WERI-Rb-1 (cell line): ENCODE data around the gene MTIF3.
"Not testable (repeated sequence)": the region's sequence is repeated elsewhere in the genome, so short reads cannot be mapped to it uniquely, and the experiment has no call there.

ENCODE experiments used
- DNase-seq: peaks from one replicate; pipeline ENCODE4 v3.0.0-alpha.2; 2020
- H3K27ac ChIP-seq: fragments of 250-450 bp; sonication (Bioruptor Pico); 2 replicates; pipeline ENCODE4 v1.5.1; 2020; ENCODE audit warnings: mild to moderate bottlenecking, moderate library complexity
- H3K27me3 ChIP-seq: fragments of 250-450 bp; sonication (Bioruptor Pico); 2 replicates; pipeline ENCODE4 v1.5.1; 2021; ENCODE audit warnings: mild to moderate bottlenecking, low read depth, moderate library complexity; ENCODE audit not compliant: insufficient read depth, severe bottlenecking
- H3K36me3 ChIP-seq: fragments of 250-450 bp; sonication (Bioruptor Pico); 2 replicates; pipeline ENCODE4 v1.5.1; 2020; ENCODE audit warnings: mild to moderate bottlenecking, moderate library complexity
- H3K4me3 ChIP-seq: 2 replicates; pipeline ENCODE4 v1.5.1; 2011; ENCODE audit warnings: low read depth, mild to moderate bottlenecking, control low read depth, low read length
- H3K9me3 ChIP-seq: fragments of 250-450 bp; sonication (Bioruptor Pico); 2 replicates; pipeline ENCODE4 v1.5.1; 2021; ENCODE audit warnings: mild to moderate bottlenecking, moderate library complexity; ENCODE audit not compliant: severe bottlenecking
- TF ChIP-seq, protein P1 (sequence below): IDR thresholded peaks from 2 replicates; pipeline ENCODE4 v1.5.1; 2011; ENCODE audit warnings: low read depth, mild to moderate bottlenecking, control low read depth, inconsistent platforms, low read length

The MTIF3 gene

GRCh38 chr13:27405546-27406134, 44.7 kb downstream of the MTIF3 start:
- H3K4me3 ChIP-seq = no peak overlapping the region
- H3K9me3 ChIP-seq = peaks cover under 1% of the 10 kb centered on the region
- H3K27ac ChIP-seq = no peak overlapping the region
- H3K36me3 ChIP-seq = no peaks in the 10 kb centered on the region
- DNase-seq = no peak
- TF ChIP-seq, protein P1, sequence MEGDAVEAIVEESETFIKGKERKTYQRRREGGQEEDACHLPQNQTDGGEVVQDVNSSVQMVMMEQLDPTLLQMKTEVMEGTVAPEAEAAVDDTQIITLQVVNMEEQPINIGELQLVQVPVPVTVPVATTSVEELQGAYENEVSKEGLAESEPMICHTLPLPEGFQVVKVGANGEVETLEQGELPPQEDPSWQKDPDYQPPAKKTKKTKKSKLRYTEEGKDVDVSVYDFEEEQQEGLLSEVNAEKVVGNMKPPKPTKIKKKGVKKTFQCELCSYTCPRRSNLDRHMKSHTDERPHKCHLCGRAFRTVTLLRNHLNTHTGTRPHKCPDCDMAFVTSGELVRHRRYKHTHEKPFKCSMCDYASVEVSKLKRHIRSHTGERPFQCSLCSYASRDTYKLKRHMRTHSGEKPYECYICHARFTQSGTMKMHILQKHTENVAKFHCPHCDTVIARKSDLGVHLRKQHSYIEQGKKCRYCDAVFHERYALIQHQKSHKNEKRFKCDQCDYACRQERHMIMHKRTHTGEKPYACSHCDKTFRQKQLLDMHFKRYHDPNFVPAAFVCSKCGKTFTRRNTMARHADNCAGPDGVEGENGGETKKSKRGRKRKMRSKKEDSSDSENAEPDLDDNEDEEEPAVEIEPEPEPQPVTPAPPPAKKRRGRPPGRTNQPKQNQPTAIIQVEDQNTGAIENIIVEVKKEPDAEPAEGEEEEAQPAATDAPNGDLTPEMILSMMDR = no peak
- peaks cover 98% of the 10 kb centered on the region for H3K27me3 ChIP-seq

DNA sequence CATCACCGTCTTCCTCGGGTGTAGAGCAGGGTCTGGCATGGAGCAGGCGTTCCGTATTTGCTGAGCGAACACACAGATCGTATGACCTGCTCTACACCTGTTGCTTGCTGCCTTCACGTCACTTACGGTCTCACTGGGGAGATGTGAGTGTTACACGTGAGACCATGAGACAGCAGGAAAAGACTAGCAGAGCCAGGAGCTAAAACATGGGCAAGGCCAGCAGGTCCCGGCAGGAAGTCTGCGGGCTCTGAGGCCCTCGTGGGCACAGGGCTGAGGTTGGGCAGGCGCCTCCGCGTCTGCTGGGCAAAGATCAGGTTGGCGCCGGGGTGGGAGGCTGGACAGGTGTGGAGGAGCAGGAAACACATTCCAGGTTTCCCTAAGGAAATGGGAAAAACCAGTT, 45.7 kb downstream of the MTIF3 start:
- Histone ChIP-seq H3K27me3 (peaks cover 99% of the 10 kb centered on the region), H3K4me3 (no peak overlapping the region), H3K27ac (no peak overlapping the region), H3K36me3 (no peaks in the 10 kb centered on the region), H3K9me3 (peaks cover 7% of the 10 kb centered on the region)
- TF ChIP-seq, protein P1 = no peak
- no peak for DNase-seq

DNA sequence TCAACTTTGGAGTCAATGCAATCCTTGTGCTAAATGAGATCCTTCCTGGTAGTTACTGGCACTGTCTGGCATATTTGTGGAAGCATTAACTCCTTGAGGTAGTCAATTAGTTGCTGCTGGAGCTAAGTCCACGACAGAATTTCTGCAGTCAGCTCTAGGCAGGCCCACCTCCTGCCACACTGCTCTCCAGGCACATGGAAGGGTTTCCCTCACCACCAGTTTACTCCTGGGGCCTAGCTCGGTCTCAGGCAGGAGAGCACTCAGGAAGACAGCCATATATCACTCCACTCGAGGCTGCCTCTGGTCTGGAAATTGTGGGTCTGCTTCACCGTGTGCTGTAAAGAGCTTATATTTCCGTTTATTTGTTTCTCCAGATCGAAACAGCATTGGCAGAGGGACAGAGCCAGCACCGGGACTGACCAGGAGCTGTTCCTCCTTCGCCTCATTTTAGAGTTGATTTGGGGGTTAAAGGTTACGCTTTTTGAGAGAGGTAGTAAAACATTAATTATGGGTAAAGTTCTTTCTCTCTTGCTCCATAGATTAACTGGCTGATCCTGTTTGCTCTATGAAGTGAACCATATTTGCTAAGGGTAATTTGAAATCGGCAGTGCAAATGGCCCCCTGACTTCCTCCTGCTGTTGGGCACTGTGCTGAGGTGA, 46.5 kb downstream of the MTIF3 start:
- H3K27ac ChIP-seq = no peak overlapping the region
- no peak for DNase-seq
- no peak overlapping the region for H3K4me3 ChIP-seq
- H3K27me3 ChIP-seq = peaks cover 99% of the 10 kb centered on the region
- TF ChIP-seq, protein P1 = no peak
- no peaks in the 10 kb centered on the region for H3K36me3 ChIP-seq
- H3K9me3 ChIP-seq = peaks cover 7% of the 10 kb centered on the region

DNA sequence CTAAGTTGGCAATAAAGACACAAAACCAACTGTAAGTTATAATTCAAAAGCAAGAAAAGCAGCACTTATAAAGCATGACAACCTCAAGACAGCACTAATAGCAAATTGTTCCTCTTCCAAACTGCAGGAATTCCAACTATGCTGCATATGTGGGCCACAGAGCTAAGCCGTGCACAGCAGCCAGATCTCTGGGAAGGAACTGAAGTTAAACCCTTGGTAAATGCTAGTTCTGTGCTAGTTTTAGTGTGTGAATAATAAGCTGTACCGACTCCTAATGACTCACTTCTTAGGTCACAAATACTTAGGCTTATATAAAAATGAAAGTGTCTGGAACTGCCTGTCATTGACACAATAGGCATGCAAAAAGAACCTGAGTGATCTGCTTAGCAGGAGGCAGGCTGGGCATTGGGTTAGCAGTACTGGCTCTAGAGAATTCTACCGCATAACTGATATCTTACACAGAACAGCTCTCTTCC, 47.1 kb downstream of the MTIF3 start:
- Histone ChIP-seq H3K27ac (no peak overlapping the region), H3K27me3 (peaks cover 99% of the 10 kb centered on the region)
- no peak for DNase-seq

DNA sequence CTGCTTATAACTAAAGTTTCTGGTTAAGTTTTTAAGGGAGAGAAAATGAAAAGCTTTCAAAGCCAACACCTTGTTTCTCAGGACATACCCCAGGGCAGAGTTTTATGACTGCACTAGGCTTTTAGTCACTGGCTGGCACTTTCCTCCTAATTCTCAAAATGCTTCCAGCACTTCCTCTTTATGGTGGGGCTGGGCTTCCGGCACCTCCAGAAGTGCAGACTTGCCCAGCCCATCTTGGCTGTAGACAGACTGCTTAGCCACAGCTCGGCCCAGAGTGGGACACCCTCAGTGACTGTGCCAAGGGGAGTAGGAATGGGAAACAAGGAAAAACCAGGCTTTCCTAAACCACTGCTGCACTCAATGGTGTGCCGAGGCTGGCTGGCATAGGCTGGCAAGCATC, 49.2 kb downstream of the MTIF3 start:
- H3K9me3 ChIP-seq = peaks cover 10% of the 10 kb centered on the region
- no peak for DNase-seq
- H3K27me3 ChIP-seq = peaks cover 99% of the 10 kb centered on the region
- no peaks in the 10 kb centered on the region for H3K36me3 ChIP-seq
- H3K4me3 ChIP-seq = no peak overlapping the region
- TF ChIP-seq, protein P1 = no peak
- H3K27ac ChIP-seq = no peak overlapping the region

More for the DNA sequence above, 47.1 kb downstream of the MTIF3 start:
- Histone ChIP-seq H3K36me3 (no peaks in the 10 kb centered on the region), H3K4me3 (no peak overlapping the region), H3K9me3 (peaks cover 7% of the 10 kb centered on the region)
- TF ChIP-seq, protein P1 = no peak

DNA sequence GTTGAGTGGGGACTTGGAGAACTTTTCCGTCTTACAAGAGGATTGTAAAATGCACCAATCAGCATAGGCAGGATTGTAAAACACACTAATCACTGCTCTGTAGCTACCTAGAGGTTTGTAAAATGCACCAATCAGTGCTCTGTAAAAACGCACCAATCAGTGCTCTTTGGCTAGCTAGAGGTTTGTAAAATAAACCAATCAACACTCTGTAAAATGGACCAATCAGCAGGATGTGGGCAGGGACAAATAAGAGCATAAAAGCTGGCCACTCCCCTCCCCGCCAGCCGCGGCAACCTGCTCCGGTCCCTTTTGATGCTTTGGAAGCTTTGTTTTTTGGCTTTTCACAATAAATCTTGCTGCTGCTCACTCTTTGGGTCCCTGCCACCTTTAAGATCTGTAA, 50.0 kb downstream of the MTIF3 start:
- Histone ChIP-seq H3K27me3 (peaks cover 99% of the 10 kb centered on the region), H3K9me3 (peaks cover 12% of the 10 kb centered on the region)
- not testable (repeated sequence) for DNase-seq, H3K36me3 ChIP-seq, H3K4me3 ChIP-seq, H3K27ac ChIP-seq
